ENCODE measurements around the gene SLC38A8.

DNA sequence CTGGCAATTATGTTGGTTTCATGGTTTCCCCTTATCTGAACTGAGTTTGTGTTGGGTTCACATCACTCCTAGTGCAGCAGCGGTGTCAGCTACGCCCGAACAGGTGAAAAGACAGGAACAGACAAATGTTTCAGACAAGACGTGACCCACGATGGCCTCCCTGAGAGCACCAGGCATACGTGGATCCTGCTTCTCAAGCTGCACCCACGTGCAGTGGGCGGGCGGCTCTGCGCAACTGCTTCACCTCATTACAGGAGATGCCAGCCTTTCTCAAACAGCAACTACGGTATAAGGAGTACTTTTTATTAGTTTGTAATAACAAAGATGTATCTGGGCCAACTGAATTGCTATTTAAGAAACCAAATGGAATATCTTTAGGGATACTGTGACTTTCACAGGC is 32.8 kb upstream of the SLC38A8 start:
- TF ChIP-seq, protein P1, sequence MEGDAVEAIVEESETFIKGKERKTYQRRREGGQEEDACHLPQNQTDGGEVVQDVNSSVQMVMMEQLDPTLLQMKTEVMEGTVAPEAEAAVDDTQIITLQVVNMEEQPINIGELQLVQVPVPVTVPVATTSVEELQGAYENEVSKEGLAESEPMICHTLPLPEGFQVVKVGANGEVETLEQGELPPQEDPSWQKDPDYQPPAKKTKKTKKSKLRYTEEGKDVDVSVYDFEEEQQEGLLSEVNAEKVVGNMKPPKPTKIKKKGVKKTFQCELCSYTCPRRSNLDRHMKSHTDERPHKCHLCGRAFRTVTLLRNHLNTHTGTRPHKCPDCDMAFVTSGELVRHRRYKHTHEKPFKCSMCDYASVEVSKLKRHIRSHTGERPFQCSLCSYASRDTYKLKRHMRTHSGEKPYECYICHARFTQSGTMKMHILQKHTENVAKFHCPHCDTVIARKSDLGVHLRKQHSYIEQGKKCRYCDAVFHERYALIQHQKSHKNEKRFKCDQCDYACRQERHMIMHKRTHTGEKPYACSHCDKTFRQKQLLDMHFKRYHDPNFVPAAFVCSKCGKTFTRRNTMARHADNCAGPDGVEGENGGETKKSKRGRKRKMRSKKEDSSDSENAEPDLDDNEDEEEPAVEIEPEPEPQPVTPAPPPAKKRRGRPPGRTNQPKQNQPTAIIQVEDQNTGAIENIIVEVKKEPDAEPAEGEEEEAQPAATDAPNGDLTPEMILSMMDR (conservative IDR thresholded peaks at IDR 0.05; ENCODE audit: low read length), result no peak
- TF ChIP-seq EZH2phosphoT487 (IDR thresholded peaks at IDR 0.05; ENCODE audit: borderline replicate concordance), result no peak
